Measurements from ENCODE around the gene RBP4. TPM values are rescaled to one million over a fixed set of nuclear protein-coding genes. Genes with fewer than 3 reads are reported as not detected.
A peak's percentile ranks its signal among the peaks of the same experiment; 100 is the strongest.

RBP4 gene
- total RNA-seq, 1 donor from 2014 or later = 18.6 TPM

- Histone ChIP-seq H3K4me1 (no peaks in the 10 kb centered on the region), H3K27ac (no peak within 1 kb of the TSS), H3K27me3 (peaks cover 34% of the 10 kb centered on the region), H3K4me3 (peak within 1 kb of the TSS; percentile 40), H3K36me3 (no peaks in the 10 kb centered on the region), H3K9me3 (no peaks in the 10 kb centered on the region)
- intact Hi-C loops (cut with DNase I) = no loop called here
- DNase-seq (peak; percentile 85), ATAC-seq (peak; percentile 85)
- TF ChIP-seq, protein P1, sequence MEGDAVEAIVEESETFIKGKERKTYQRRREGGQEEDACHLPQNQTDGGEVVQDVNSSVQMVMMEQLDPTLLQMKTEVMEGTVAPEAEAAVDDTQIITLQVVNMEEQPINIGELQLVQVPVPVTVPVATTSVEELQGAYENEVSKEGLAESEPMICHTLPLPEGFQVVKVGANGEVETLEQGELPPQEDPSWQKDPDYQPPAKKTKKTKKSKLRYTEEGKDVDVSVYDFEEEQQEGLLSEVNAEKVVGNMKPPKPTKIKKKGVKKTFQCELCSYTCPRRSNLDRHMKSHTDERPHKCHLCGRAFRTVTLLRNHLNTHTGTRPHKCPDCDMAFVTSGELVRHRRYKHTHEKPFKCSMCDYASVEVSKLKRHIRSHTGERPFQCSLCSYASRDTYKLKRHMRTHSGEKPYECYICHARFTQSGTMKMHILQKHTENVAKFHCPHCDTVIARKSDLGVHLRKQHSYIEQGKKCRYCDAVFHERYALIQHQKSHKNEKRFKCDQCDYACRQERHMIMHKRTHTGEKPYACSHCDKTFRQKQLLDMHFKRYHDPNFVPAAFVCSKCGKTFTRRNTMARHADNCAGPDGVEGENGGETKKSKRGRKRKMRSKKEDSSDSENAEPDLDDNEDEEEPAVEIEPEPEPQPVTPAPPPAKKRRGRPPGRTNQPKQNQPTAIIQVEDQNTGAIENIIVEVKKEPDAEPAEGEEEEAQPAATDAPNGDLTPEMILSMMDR (IDR thresholded peaks at IDR 0.05) = no peak
These were observed 34.4 kb downstream of the RBP4 start, which contains the start of gene FFAR4 for GRCh38 chr10:93566435-93567276. TSS of gene FFAR4 (plus strand) at chr10:93566665. CDS start at chr10:93566721, 56 bp downstream.

DNA sequence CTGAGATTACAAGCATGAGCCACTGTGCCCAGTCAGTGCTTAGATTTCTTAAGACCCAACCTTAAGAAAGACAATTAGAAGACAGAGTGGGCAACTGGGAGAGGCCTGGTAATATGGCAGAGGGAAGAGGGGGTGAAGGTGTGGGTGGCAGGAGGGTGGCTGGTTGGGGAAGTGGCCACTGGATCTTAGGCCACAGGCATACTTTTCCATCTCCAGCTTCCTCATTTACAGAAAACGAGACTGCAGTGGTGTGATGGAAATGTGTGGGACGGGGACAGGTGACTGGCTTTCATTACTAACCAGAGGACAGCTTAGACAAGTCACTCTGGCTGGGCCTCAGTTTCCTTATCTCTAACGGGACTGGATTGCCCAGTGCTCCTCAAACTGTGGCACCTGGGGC lies 35.6 kb downstream of the RBP4 start:
- Histone ChIP-seq H3K27ac (no peak overlapping the region), H3K4me3 (no peak overlapping the region), H3K9me3 (no peaks in the 10 kb centered on the region), H3K27me3 (peaks cover 34% of the 10 kb centered on the region), H3K4me1 (no peaks in the 10 kb centered on the region), H3K36me3 (no peaks in the 10 kb centered on the region)
- intact Hi-C loops (cut with DNase I) = no loop called here
- TF ChIP-seq, protein P1 (IDR thresholded peaks at IDR 0.05) = no peak
- DNase-seq = peak; percentile 77
- peak; percentile 83 for ATAC-seq

DNA sequence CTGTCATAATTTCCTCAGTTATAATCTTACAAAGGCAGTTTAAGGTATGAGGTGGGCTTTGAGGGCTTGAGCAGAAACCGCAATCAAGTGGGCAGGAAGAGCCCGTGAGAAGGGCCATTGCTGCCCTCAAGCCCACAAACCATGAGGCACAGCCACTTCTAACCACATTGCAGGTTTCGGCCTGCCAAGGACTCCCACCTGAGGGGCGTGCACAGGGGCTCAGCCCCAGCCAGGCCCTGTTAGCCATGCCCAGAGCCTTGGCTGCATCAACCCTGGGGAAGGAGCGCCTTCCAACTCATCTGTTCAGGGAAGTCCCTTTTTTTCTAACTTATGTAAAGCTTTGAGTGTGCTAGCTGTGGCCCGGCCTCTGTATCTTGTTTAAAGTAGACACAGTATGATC lies 40.5 kb downstream of the RBP4 start:
- TF ChIP-seq, protein P1 (IDR thresholded peaks at IDR 0.05) = no peak
- Histone ChIP-seq H3K27ac (no peak overlapping the region), H3K27me3 (no peaks in the 10 kb centered on the region)

DNA sequence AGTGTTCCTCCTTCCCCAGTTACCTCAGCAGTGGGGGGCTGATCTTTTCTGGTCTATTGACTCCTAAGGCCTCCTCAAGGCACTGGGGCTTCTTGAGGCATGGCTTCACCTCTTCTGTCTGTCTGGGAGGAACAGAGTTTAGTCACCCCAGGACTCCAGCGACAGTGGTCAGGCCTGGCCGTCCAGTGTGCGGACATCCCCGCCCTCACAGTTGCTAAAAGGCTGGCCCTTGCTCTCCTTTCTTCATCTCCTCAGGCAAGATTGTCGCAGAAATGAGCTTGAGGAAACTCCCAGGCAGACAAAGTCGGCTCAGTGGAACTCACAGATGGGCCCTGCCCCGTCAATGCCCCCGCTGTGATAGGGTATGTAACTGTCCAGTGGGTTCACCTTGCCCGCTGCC lies 41.5 kb downstream of the RBP4 start:
- Histone ChIP-seq H3K9me3 (no peaks in the 10 kb centered on the region), H3K36me3 (no peaks in the 10 kb centered on the region), H3K4me1 (no peaks in the 10 kb centered on the region), H3K27me3 (no peaks in the 10 kb centered on the region), H3K4me3 (no peak overlapping the region), H3K27ac (no peak overlapping the region)
- ATAC-seq (peak; percentile 75), DNase-seq (peak; percentile 72)
- intact Hi-C loops (cut with DNase I) = loop anchor here (10.0 kb wide), 1 partner anchor 115 kb away; no protein-coding TSS in a partner anchor
- TF ChIP-seq, protein P1 (IDR thresholded peaks at IDR 0.05) = no peak

More for the DNA sequence above, 40.5 kb downstream of the RBP4 start:
- DNase-seq = no peak
- Histone ChIP-seq H3K4me3 (no peak overlapping the region), H3K4me1 (no peaks in the 10 kb centered on the region), H3K36me3 (no peaks in the 10 kb centered on the region), H3K9me3 (no peaks in the 10 kb centered on the region)
- ATAC-seq = no peak
- intact Hi-C loops (cut with DNase I) = no loop called here

- Histone ChIP-seq H3K4me1 (no peaks in the 10 kb centered on the region), H3K9me3 (no peaks in the 10 kb centered on the region), H3K36me3 (no peaks in the 10 kb centered on the region), H3K4me3 (no peak overlapping the region), H3K27ac (no peak overlapping the region), H3K27me3 (no peaks in the 10 kb centered on the region)
- ATAC-seq (peak; percentile 91), DNase-seq (peak; percentile 86)
- intact Hi-C loops (cut with DNase I) = loop anchor here (10.0 kb wide), 1 partner anchor 120 kb away; no protein-coding TSS in a partner anchor
- TF ChIP-seq, protein P1 (IDR thresholded peaks at IDR 0.05) = peak; percentile 69
These were observed 46.1 kb downstream of the RBP4 start for GRCh38 chr10:93554760-93555432.

All from upper lobe of right lung (tissue), 1 donor.